ENCODE measurements around the gene CNGB1.

GRCh38 chr16:57893217-57893558 is 77.7 kb downstream of the CNGB1 start:
- TF ChIP-seq CTCF (conservative IDR thresholded peaks at IDR 0.05; ENCODE audit: low read length) (no peak), EZH2phosphoT487 (IDR thresholded peaks at IDR 0.05; ENCODE audit: borderline replicate concordance) (no peak)

All from Loucy (cell line).